ENCODE results near the gene LUM.

The LUM gene

DNA sequence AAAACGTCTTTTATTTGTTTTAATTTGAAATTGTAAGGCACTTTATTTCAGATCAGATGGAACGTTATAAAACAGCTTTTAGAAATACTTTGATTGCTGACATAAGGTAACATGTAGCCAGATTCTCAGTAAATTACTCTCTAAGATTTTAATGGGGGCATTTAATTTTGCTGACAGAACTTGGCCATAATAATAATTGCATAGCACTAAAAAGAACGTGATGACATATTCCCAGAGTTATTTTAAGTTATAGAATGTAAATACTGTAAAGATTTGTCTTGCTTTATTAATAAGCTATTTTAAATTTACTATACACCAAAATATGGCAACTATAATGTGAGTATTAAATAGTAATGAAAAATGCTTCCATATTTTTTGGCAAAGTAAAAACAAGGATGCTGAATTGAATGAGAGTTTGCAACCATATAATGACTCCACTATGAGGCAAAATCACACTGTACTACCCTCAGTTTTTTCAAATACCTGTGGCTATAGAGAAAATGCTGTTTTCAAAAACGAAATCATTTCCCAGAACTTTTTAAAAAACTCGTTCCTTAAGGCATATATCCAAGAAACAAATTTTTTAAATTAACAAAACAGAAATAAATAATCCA is 876 bp downstream of the LUM start:
- no peak for DNase-seq (ENCODE audit: low read depth)
- TF ChIP-seq, protein P1, sequence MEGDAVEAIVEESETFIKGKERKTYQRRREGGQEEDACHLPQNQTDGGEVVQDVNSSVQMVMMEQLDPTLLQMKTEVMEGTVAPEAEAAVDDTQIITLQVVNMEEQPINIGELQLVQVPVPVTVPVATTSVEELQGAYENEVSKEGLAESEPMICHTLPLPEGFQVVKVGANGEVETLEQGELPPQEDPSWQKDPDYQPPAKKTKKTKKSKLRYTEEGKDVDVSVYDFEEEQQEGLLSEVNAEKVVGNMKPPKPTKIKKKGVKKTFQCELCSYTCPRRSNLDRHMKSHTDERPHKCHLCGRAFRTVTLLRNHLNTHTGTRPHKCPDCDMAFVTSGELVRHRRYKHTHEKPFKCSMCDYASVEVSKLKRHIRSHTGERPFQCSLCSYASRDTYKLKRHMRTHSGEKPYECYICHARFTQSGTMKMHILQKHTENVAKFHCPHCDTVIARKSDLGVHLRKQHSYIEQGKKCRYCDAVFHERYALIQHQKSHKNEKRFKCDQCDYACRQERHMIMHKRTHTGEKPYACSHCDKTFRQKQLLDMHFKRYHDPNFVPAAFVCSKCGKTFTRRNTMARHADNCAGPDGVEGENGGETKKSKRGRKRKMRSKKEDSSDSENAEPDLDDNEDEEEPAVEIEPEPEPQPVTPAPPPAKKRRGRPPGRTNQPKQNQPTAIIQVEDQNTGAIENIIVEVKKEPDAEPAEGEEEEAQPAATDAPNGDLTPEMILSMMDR (IDR thresholded peaks at IDR 0.05; ENCODE audit: control insufficient read depth, extremely low read depth, insufficient read depth): no peak
- H3K4me3 ChIP-seq (ENCODE audit: low read depth, low read length): no peak overlapping the region

DNA sequence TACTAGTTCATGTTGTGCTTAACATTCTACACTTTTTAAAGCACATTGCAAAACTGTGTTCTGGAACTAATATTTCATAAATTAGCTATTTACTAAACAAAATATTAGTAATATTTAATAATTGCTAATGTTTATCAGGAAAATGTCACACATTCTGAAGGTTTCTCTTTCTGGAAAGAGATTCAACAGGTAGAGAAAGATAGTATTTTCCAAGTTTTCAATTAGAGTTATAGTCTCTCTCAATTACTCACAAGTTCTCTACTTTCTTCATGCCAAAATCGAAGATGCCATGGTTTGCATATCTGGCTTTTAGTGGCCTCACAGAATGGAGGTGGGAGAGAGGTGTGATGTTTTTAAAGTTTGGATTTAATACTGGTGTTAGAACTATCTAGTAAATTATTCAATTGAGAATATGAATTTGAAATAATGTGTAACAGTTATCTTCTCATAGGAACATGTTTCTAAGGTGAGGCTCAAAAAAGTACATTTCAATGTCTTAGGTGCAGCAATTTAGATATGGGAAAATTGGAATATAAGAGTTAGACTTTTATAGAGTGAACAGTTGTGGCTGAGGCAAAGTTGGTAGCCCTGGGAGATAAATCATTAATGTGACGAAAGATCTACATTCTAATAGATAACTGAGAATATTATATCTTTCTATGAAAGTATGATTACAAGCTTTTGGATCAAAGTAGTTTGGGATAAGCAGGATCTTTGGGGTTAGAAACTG is 1.5 kb downstream of the LUM start:
- no peak overlapping the region for H3K4me3 ChIP-seq (ENCODE audit: low read depth, low read length)
- TF ChIP-seq, protein P1 (IDR thresholded peaks at IDR 0.05; ENCODE audit: control insufficient read depth, extremely low read depth, insufficient read depth): no peak
- DNase-seq (ENCODE audit: low read depth): no peak

DNA sequence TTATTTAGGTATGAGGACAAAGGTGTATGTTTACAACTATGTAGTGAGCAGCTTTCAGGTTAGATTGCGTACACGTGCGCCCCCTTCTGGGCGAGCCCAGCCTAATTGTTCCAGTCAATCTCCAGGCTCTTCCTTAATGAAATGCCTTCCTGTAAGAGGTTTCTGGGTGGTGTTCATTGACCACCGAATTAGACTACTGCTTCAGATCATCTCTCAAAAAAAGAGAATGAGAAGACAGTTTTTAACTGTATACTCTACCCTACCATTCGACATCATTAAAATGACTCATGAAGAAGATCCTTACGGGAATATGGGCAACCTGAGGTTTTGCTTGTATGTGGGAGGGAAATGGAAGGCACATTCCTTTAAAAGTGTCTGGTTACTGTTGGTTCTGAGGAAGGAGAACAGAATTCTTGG is 2.1 kb downstream of the LUM start:
- peak; percentile 35 for DNase-seq (ENCODE audit: low read depth)
- TF ChIP-seq, protein P1 (IDR thresholded peaks at IDR 0.05; ENCODE audit: control insufficient read depth, extremely low read depth, insufficient read depth): peak; percentile 70
- H3K4me3 ChIP-seq (ENCODE audit: low read depth, low read length): no peak overlapping the region

DNA sequence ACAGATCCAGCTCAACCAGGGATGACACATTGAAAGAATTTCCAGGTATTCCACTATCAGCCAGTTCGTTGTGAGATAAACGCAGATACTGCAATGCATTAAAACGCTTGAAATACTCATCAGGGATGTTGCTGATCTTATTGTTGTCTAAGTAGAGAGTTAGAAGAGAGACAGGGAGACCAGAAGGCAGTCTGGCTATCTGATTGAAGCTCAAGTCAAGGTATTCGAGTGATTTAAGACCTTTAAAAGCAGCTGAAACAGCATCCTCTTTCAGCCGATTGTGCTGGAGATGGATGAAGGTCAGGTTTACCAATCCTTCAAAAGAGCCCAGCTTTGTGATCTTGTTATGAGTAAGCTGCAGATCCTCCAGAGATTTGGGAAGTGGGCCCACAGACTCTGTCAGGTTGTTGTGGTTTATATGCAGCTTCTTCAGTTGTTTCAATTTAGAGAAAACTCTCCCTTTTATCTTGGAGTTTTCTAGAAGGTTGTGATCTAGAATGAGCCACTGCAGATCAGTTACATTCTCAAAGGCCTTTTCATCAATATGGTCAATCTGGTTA is 3.0 kb downstream of the LUM start:
- no peak for DNase-seq (ENCODE audit: low read depth)
- TF ChIP-seq, protein P1 (IDR thresholded peaks at IDR 0.05; ENCODE audit: control insufficient read depth, extremely low read depth, insufficient read depth): no peak

DNA sequence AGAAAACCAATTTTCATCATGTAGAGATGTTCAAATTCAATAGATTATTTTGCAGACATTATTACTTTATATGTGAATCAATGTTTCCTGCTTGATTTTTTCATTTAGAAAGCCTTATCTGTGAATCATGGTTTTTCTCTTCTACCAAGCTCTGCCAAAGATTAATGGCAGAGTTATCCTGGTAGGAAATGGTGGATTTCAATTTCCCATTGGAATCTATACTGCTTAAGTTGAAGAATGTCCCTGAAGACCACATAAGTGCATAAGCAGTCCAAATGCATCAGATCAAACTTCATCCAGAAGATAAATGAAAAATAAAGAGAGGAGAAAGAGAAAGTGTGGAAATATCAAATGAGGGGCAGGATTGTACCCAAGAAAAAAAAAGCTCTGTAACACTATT is 5.0 kb downstream of the LUM start:
- H3K4me3 ChIP-seq (ENCODE audit: low read depth, low read length): no peak overlapping the region
- TF ChIP-seq, protein P1 (IDR thresholded peaks at IDR 0.05; ENCODE audit: control insufficient read depth, extremely low read depth, insufficient read depth): no peak
- no peak for DNase-seq (ENCODE audit: low read depth)

More for the DNA sequence above, 3.0 kb downstream of the LUM start:
- H3K4me3 ChIP-seq (ENCODE audit: low read depth, low read length): no peak overlapping the region

DNA sequence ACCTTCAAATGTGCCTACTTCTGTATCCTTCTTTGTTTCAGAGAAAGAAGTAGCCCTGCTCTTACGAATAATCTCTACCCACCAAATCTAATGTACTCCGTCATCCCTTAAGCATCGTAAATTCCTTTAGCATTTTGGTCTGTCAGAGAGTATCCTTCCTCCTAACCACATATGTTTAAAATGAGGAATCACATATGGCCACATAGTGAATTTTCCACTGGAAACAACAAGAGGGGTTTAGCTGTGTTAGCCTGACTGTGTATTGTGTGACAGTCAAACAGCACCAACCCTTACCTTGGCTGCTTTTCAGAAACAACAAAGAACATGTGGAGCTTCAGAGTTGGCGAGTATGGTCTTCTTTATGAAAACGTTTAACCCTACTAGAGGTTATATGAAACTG is 5.5 kb downstream of the LUM start:
- no peak overlapping the region for H3K4me3 ChIP-seq (ENCODE audit: low read depth, low read length)
- TF ChIP-seq, protein P1 (IDR thresholded peaks at IDR 0.05; ENCODE audit: control insufficient read depth, extremely low read depth, insufficient read depth): no peak
- DNase-seq (ENCODE audit: low read depth): no peak

All from LNCaP clone FGC (cell line).